ENCODE data around the gene ATP8A2. TPM values are rescaled to one million over a fixed set of nuclear protein-coding genes. Genes with fewer than 3 reads are reported as not detected.
"Not testable (repeated sequence)": the region's sequence is repeated elsewhere in the genome, so short reads cannot be mapped to it uniquely, and the experiment has no call there.

ATP8A2 gene
- total RNA-seq, 1 experiment from 2014 or later: not detected

DNA sequence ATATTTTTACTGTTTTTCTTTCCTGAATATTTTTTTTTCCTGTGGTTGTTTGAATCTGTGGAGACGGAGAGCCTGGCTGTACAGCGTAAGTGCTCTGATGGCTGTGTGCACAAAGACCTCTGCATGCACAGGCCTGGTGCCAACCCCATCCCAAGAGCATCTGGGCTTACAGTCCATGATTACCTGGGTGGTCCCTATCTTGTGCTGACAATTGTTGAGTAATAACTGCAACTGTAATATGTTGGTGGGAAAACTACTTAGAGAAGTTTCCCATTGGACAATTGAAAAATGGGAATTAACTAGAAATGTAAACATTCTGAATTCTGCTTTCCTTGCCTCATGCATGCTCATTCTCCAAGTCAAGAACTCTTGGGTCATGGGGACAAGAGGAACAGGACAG lies 411.3 kb downstream of the ATP8A2 start:
- Histone ChIP-seq H3K4me2 (no peak overlapping the region), H3K9me3 (ENCODE audit: insufficient read depth, low read depth) (no peaks in the 10 kb centered on the region), H3K27me3 (ENCODE audit: insufficient read depth, low read depth) (peaks cover 74% of the 10 kb centered on the region), H4K20me1 (ENCODE audit: insufficient read depth) (no peaks in the 10 kb centered on the region), H2AFZ (no peak overlapping the region), H3K4me3 (no peak overlapping the region), H3K4me1 (replicated peaks; ENCODE audit: insufficient read depth) (no peaks in the 10 kb centered on the region), H3K36me3 (ENCODE audit: low read depth) (no peaks in the 10 kb centered on the region), H3K27ac (no peak overlapping the region), H3F3A (ENCODE audit: insufficient read depth, low read depth) (no peaks in the 10 kb centered on the region), H3K79me2 (ENCODE audit: low read depth) (no peaks in the 10 kb centered on the region), H3K9me2 (ENCODE audit: insufficient read depth) (no peaks in the 10 kb centered on the region)
- ChIA-PET POLR2A (ENCODE audit: unreplicated experiment) (no interaction called here), CTCF (no interaction called here)
- DNase-seq: no peak
- TF ChIP-seq, protein P1, sequence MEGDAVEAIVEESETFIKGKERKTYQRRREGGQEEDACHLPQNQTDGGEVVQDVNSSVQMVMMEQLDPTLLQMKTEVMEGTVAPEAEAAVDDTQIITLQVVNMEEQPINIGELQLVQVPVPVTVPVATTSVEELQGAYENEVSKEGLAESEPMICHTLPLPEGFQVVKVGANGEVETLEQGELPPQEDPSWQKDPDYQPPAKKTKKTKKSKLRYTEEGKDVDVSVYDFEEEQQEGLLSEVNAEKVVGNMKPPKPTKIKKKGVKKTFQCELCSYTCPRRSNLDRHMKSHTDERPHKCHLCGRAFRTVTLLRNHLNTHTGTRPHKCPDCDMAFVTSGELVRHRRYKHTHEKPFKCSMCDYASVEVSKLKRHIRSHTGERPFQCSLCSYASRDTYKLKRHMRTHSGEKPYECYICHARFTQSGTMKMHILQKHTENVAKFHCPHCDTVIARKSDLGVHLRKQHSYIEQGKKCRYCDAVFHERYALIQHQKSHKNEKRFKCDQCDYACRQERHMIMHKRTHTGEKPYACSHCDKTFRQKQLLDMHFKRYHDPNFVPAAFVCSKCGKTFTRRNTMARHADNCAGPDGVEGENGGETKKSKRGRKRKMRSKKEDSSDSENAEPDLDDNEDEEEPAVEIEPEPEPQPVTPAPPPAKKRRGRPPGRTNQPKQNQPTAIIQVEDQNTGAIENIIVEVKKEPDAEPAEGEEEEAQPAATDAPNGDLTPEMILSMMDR (conservative IDR thresholded peaks at IDR 0.05): no peak
- no peak for TF ChIP-seq EZH2 (IDR thresholded peaks at IDR 0.05; ENCODE audit: low read depth)
- no TSS peak for BruUV-seq (replicated peaks)
- intact Hi-C loops (cut with micrococcal nuclease; ENCODE audit: unreplicated experiment): no loop called here

DNA sequence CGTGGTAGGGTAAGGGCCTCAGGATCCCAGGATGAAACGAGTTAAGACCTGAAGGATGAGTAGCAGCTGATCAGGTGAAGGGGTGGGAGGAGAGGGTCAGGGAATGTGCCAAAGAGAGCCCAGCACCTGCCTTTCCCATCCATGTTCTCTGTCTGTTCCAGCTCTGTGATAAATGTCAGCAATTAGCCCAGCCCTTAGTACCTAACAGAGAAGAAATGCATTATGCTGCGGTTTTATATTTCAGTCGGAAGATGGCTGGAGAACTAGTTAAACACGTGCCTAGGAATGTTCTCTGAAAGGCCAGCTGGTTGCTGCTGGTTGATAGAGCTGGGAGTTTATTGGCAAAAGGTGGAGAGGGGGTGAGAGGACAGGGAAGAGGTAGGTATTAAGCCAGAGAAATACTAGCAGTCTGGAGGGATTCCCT lies 411.8 kb downstream of the ATP8A2 start:
- no peaks in the 10 kb centered on the region for H3K9me3 ChIP-seq (ENCODE audit: insufficient read depth, low read depth)
- BruUV-seq (replicated peaks): no TSS peak
- H3K9me2 ChIP-seq (ENCODE audit: insufficient read depth): no peaks in the 10 kb centered on the region
- no peaks in the 10 kb centered on the region for H3K4me1 ChIP-seq (replicated peaks; ENCODE audit: insufficient read depth)
- no peak overlapping the region for H3K27ac ChIP-seq
- no peak overlapping the region for H3K4me3 ChIP-seq
- H2AFZ ChIP-seq: no peak overlapping the region
- intact Hi-C loops (cut with micrococcal nuclease; ENCODE audit: unreplicated experiment): no loop called here
- TF ChIP-seq EZH2 (IDR thresholded peaks at IDR 0.05; ENCODE audit: low read depth): no peak
- TF ChIP-seq, protein P1 (conservative IDR thresholded peaks at IDR 0.05): no peak
- H3K79me2 ChIP-seq (ENCODE audit: low read depth): no peaks in the 10 kb centered on the region
- no peaks in the 10 kb centered on the region for H3F3A ChIP-seq (ENCODE audit: insufficient read depth, low read depth)
- no peak for DNase-seq
- H3K4me2 ChIP-seq: no peak overlapping the region
- H3K27me3 ChIP-seq (ENCODE audit: insufficient read depth, low read depth): peaks cover 69% of the 10 kb centered on the region
- ChIA-PET POLR2A (ENCODE audit: unreplicated experiment) (no interaction called here), CTCF (no interaction called here)
- no peaks in the 10 kb centered on the region for H4K20me1 ChIP-seq (ENCODE audit: insufficient read depth)
- H3K36me3 ChIP-seq (ENCODE audit: low read depth): no peaks in the 10 kb centered on the region

DNA sequence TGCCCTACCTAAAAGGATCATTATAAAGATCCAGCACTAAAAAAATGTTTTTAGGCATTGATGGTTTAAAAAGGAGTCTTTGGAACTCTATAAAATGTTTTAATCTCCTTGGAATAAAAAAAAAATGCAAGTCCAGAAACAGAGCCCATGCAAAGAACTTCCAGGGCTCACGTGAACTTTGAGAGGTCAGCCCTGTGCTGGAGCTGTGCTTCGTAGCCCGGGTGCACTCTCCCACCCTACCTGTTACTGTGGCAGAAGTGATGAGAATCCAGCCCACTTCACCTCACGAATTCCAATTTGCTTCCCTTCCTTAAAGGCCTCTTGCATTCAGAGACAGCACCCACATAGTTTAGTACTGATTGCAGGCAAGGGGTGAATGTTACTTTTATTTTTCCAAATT lies 412.3 kb downstream of the ATP8A2 start:
- ChIA-PET POLR2A (ENCODE audit: unreplicated experiment) (no interaction called here), CTCF (no interaction called here)
- H3K9me2 ChIP-seq (ENCODE audit: insufficient read depth): no peaks in the 10 kb centered on the region
- H2AFZ ChIP-seq: no peak overlapping the region
- H3K27ac ChIP-seq: no peak overlapping the region
- H3F3A ChIP-seq (ENCODE audit: insufficient read depth, low read depth): no peaks in the 10 kb centered on the region
- H3K36me3 ChIP-seq (ENCODE audit: low read depth): no peaks in the 10 kb centered on the region
- no TSS peak for BruUV-seq (replicated peaks)
- peaks cover 64% of the 10 kb centered on the region for H3K27me3 ChIP-seq (ENCODE audit: insufficient read depth, low read depth)
- no peaks in the 10 kb centered on the region for H3K79me2 ChIP-seq (ENCODE audit: low read depth)
- no peak overlapping the region for H3K4me2 ChIP-seq
- no peak overlapping the region for H3K4me3 ChIP-seq
- no peaks in the 10 kb centered on the region for H3K9me3 ChIP-seq (ENCODE audit: insufficient read depth, low read depth)
- intact Hi-C loops (cut with micrococcal nuclease; ENCODE audit: unreplicated experiment): no loop called here
- no peaks in the 10 kb centered on the region for H3K4me1 ChIP-seq (replicated peaks; ENCODE audit: insufficient read depth)
- no peaks in the 10 kb centered on the region for H4K20me1 ChIP-seq (ENCODE audit: insufficient read depth)
- TF ChIP-seq EZH2 (IDR thresholded peaks at IDR 0.05; ENCODE audit: low read depth): no peak
- TF ChIP-seq, protein P1 (conservative IDR thresholded peaks at IDR 0.05): no peak
- no peak for DNase-seq

DNA sequence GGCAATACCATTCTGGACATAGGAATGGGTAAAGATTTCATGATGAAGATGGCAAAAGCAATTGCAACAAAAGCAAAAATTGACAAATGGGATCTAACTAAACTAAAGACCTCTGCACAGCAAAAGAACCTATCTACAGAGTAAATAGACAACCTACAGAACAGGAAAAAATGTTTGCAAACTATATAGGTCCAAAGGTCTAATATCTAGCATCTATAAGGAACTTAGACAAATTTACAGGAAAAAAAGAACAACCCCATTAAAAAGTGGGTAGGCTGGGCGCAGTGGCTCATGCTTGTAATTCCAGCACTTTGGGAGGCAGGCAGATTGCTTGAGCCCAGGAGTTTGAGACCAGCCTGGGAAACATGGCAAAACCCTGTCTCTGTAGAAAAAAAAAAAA lies 418.4 kb downstream of the ATP8A2 start:
- H2AFZ ChIP-seq; H3K9me2 ChIP-seq (ENCODE audit: insufficient read depth); H3K4me3 ChIP-seq; H3K9me3 ChIP-seq (ENCODE audit: insufficient read depth, low read depth); DNase-seq; H3K79me2 ChIP-seq (ENCODE audit: low read depth); H3K4me2 ChIP-seq; intact Hi-C loops (cut with micrococcal nuclease; ENCODE audit: unreplicated experiment); POLR2A ChIA-PET (ENCODE audit: unreplicated experiment); H4K20me1 ChIP-seq (ENCODE audit: insufficient read depth); CTCF ChIA-PET; H3F3A ChIP-seq (ENCODE audit: insufficient read depth, low read depth); H3K4me1 ChIP-seq (replicated peaks; ENCODE audit: insufficient read depth); H3K27ac ChIP-seq; H3K36me3 ChIP-seq (ENCODE audit: low read depth); BruUV-seq (replicated peaks): not testable (repeated sequence)
- H3K27me3 ChIP-seq (ENCODE audit: insufficient read depth, low read depth): peaks cover 19% of the 10 kb centered on the region
